MCF 10A (cell line): ENCODE results near the gene PDE4D. TPM values are rescaled to one million over a fixed set of nuclear protein-coding genes. Genes with fewer than 3 reads are reported as not detected.

Experiments
- BruUV-seq: library from RNA; stranded (reverse); fragments of 400-500 nt; replicated peaks from 2 replicates; lab custom pipeline; 2021; lab: Mats Ljungman, UMichigan
- CTCF ChIA-PET: fragments of 300-600 bp; sonication (Branson Sonifier 250); formaldehyde crosslinking; extraction: SDS; loops from one replicate; lab custom pipeline; 2021; ENCODE audit warnings: antibody characterized with exemption, inconsistent platforms; lab: Yijun Ruan, JAX
- POLR2A ChIA-PET: fragments of 300-600, 350-650 bp; sonication (Branson Sonifier 250); formaldehyde crosslinking; extraction: SDS; loops from one replicate; lab custom pipeline; 2020; ENCODE audit warnings: antibody characterized with exemption, inconsistent platforms; lab: Yijun Ruan, JAX
- DNase-seq: peaks from one replicate; pipeline ENCODE4 v3.0.0-alpha.2; 2018; ENCODE audit not compliant: unreplicated experiment
- H3K27ac Mint-ChIP-seq: one replicate; pipeline ENCODE4 v1.8.0; 2022; ENCODE audit warnings: mild to moderate bottlenecking, low read depth, mixed read lengths; ENCODE audit not compliant: unreplicated experiment
- H3K27me3 Mint-ChIP-seq: one replicate; pipeline ENCODE4 v1.8.0; 2022; ENCODE audit warnings: mixed read lengths; ENCODE audit not compliant: insufficient read depth, unreplicated experiment
- H3K36me3 Mint-ChIP-seq: one replicate; pipeline ENCODE4 v1.8.0; 2022; ENCODE audit warnings: mild to moderate bottlenecking, moderate library complexity, mixed read lengths; ENCODE audit not compliant: insufficient read depth, unreplicated experiment
- H3K4me1 Mint-ChIP-seq: one replicate; pipeline ENCODE4 v1.8.0; 2022; ENCODE audit warnings: mixed read lengths; ENCODE audit not compliant: insufficient read depth, unreplicated experiment
- H3K4me3 Mint-ChIP-seq: one replicate; pipeline ENCODE4 v1.8.0; 2022; ENCODE audit warnings: mild to moderate bottlenecking, moderate library complexity, mixed read lengths; ENCODE audit not compliant: unreplicated experiment
- H3K9me3 Mint-ChIP-seq: one replicate; pipeline ENCODE4 v1.8.0; 2022; ENCODE audit warnings: mixed read lengths; ENCODE audit not compliant: unreplicated experiment
- intact Hi-C: fragments of 100-400 bp; cut with micrococcal nuclease; formaldehyde crosslinking; loops from 2 replicates; pipeline ENCODE4 v1.14.1; 2022
- total RNA-seq: library from RNA; stranded (reverse); gene quantifications from 2 replicates; pipeline ENCODE4 v1.2.3, GENCODE V29; 2022
- TF ChIP-seq, protein P1 (sequence below): fragments of 200-600 bp; IDR thresholded peaks from one replicate; pipeline ENCODE4 v1.8.0; 2022; ENCODE audit warnings: antibody characterized with exemption, mild to moderate bottlenecking; ENCODE audit not compliant: unreplicated experiment

PDE4D gene
- total RNA-seq, 1 experiment from 2014 or later, result 85.0 TPM

DNA sequence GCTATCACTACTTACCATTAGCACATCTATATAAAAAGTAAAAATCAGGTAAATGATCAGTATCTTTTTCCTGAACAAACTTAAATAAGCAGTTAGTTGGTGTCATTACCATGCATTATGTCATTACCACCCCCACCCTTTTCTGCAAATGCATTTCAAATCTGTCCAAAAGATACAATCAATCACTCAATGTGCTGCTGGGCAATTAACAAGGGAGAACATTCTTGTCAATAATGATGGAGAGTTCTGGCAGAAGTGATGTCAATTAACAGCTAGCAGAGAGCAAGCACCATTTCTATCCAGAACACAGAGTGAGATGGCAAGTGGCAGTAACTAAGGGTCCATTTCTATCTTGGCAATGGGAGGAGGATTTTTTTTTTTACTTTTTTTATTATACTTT, 3.5 kb upstream of the PDE4D start:
- H3K27me3 Mint-ChIP-seq, result peaks cover 87% of the 10 kb centered on the region
- H3K27ac Mint-ChIP-seq, result no peak overlapping the region
- H3K4me3 Mint-ChIP-seq, result no peak overlapping the region
- ChIA-PET CTCF (interaction anchor here (0.7 kb wide), 2 partner anchors 163 to 658 kb away, joined by 3 read pairs; no protein-coding TSS in a partner anchor), POLR2A (no interaction called here)
- no peaks in the 10 kb centered on the region for H3K36me3 Mint-ChIP-seq
- H3K9me3 Mint-ChIP-seq, result no peaks in the 10 kb centered on the region
- TF ChIP-seq, protein P1, sequence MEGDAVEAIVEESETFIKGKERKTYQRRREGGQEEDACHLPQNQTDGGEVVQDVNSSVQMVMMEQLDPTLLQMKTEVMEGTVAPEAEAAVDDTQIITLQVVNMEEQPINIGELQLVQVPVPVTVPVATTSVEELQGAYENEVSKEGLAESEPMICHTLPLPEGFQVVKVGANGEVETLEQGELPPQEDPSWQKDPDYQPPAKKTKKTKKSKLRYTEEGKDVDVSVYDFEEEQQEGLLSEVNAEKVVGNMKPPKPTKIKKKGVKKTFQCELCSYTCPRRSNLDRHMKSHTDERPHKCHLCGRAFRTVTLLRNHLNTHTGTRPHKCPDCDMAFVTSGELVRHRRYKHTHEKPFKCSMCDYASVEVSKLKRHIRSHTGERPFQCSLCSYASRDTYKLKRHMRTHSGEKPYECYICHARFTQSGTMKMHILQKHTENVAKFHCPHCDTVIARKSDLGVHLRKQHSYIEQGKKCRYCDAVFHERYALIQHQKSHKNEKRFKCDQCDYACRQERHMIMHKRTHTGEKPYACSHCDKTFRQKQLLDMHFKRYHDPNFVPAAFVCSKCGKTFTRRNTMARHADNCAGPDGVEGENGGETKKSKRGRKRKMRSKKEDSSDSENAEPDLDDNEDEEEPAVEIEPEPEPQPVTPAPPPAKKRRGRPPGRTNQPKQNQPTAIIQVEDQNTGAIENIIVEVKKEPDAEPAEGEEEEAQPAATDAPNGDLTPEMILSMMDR, result no peak
- no peak for DNase-seq
- no TSS peak for BruUV-seq
- no peaks in the 10 kb centered on the region for H3K4me1 Mint-ChIP-seq
- intact Hi-C loops, result no loop called here

DNA sequence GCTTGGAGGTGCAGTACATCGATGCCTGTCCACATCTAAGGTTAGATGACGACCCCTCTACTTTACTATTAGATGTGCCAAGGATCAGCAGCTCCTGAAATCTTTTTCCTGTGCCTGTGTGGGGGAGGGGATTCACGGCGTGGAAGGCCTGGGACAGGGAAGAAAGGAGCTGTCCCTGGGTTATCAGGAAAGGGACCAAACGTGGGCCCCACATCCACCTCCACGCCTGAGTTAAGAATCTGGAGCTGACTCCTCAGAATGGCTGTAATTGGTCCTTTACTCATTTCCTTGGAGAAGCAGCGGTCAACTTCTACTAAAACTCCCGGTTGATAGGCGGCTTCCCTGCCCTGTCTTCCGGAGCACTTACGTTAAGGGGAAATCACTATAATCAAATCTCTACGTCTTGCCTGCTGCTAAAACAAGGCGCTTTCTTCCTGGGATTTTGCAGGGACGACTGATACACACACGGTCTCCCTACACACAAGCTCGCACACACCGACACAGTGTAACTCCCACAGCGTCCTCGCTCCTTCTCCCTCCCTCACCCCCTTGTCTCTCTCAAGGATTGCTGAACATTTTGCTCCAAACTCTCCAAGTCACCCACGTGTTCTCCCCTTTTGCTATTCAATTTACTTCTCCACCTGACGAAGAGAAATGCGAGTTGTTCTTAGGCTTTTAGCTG, 1.4 kb downstream of the PDE4D start:
- H3K4me3 Mint-ChIP-seq, result no peak overlapping the region
- BruUV-seq, result no TSS peak
- H3K4me1 Mint-ChIP-seq, result no peaks in the 10 kb centered on the region
- no peaks in the 10 kb centered on the region for H3K9me3 Mint-ChIP-seq
- CTCF ChIA-PET, result no interaction called here
- intact Hi-C loops, result no loop called here
- POLR2A ChIA-PET, result no interaction called here
- peaks cover 98% of the 10 kb centered on the region for H3K27me3 Mint-ChIP-seq
- no peak for DNase-seq
- H3K36me3 Mint-ChIP-seq, result no peaks in the 10 kb centered on the region
- TF ChIP-seq, protein P1, result no peak
- no peak overlapping the region for H3K27ac Mint-ChIP-seq

DNA sequence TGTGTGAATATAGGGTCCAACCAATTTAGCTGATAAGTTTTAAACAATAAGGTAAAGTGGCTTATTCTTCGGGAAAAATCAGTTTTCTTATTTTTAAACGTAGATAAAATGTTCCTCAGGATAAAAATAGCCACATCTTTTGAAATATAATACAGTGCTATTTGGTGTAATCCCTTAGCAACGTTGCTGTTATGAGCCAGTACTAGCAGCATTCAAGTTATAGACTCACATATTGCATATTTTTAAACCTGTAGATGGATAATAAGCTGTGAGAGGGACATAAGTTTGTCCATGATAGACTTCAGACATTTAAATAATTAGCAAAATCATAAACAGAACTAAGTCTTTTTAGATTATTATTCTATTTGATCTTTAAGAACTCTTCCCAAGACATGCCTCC, 6.3 kb downstream of the PDE4D start:
- BruUV-seq, result no TSS peak
- Mint-ChIP-seq H3K27ac (no peak overlapping the region), H3K36me3 (no peaks in the 10 kb centered on the region), H3K4me1 (no peaks in the 10 kb centered on the region), H3K9me3 (no peaks in the 10 kb centered on the region), H3K27me3 (peaks cover 97% of the 10 kb centered on the region), H3K4me3 (no peak overlapping the region)
- TF ChIP-seq, protein P1, result no peak
- CTCF ChIA-PET, result interaction anchor here (0.6 to 1.0 kb wide), 2 partner anchors 73 to 693 kb away, joined by 3 read pairs; no protein-coding TSS in a partner anchor
- DNase-seq, result no peak
- POLR2A ChIA-PET, result no interaction called here
- intact Hi-C loops, result no loop called here

DNA sequence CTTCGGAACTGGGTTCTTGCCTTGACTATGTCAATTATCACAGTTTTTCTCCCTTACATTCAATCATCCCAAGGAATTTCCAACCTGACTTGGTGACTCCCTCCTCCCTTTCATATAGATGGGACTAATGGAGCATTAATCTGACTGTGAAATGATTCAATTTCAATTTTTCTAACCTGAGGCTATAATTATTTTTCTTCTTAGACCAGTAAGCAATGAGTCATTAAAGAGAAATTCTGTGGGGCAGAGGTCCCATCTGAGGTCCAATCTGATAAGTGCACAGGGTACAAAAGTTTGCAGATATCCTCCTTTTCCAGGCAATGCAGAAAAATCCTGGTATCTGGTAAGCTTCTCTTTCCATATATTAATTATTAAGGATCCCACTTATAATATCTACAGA, 18.9 kb downstream of the PDE4D start:
- TF ChIP-seq, protein P1, result no peak
- H3K27me3 Mint-ChIP-seq, result peaks cover 100% of the 10 kb centered on the region
- CTCF ChIA-PET, result no interaction called here

More for the DNA sequence above, 18.9 kb downstream of the PDE4D start:
- POLR2A ChIA-PET, result no interaction called here
- DNase-seq, result no peak
- Mint-ChIP-seq H3K9me3 (no peaks in the 10 kb centered on the region), H3K36me3 (no peaks in the 10 kb centered on the region), H3K27ac (no peak overlapping the region), H3K4me1 (no peaks in the 10 kb centered on the region), H3K4me3 (no peak overlapping the region)
- BruUV-seq, result no TSS peak
- intact Hi-C loops, result no loop called here
